GM12878 (cell line): ENCODE results near the gene NANOS2. TPM values are rescaled to one million over a fixed set of nuclear protein-coding genes. Genes with fewer than 3 reads are reported as not detected.

Experiments
- ATAC-seq: fragments of 200-7000 bp; cut with Tn5 transposase; 3 replicates; pipeline ENCODE4 v1.9.1; 2020; ENCODE audit warnings: mild to moderate bottlenecking, moderate library complexity
- BruUV-seq: library from RNA; stranded (reverse); fragments of 400-500 nt; replicated peaks from 2 replicates; lab custom pipeline; 2021; lab: Mats Ljungman, UMichigan
- CTCF ChIA-PET: fragments of 300-600 bp; sonication (Branson Sonifier 250); formaldehyde crosslinking; extraction: SDS; loops from one replicate; lab custom pipeline; 2021; ENCODE audit warnings: inconsistent platforms; lab: Yijun Ruan, JAX
- POLR2A ChIA-PET: fragments of 350-600 bp; formaldehyde crosslinking; extraction: SDS; loops from one replicate; lab custom pipeline; 2021; ENCODE audit warnings: inconsistent platforms; lab: Charles Lee
- RAD21 ChIA-PET: fragments of 300-600 bp; sonication (Branson Sonifier 250); formaldehyde crosslinking; loops from one replicate; lab custom pipeline; 2023; ENCODE audit warnings: antibody characterized with exemption; ENCODE audit not compliant: unreplicated experiment; lab: Charles Lee
- SMC1A ChIA-PET: fragments of 300-600 bp; sonication (Branson Sonifier 250); formaldehyde crosslinking; loops from one replicate; lab custom pipeline; 2023; ENCODE audit not compliant: unreplicated experiment, uncharacterized antibody; lab: Charles Lee
- DNase-seq: peaks from one replicate; pipeline ENCODE4 v3.0.0-alpha.2; 2011; ENCODE audit warnings: low read depth, low spot score
- FAIRE-seq: peaks from 3 replicates; lab custom pipeline; 2011; peaks lifted over from hg19 to GRCh38; lab: Jason Lieb, UNC
- H2AFZ ChIP-seq: 2 replicates; pipeline ENCODE4 v1.6.0; 2011; ENCODE audit warnings: low read depth, low read length, control low read depth; ENCODE audit not compliant: control insufficient read depth
- H3K27ac ChIP-seq: 2 replicates; pipeline ENCODE4 v1.5.1; 2011; ENCODE audit warnings: control low read depth; ENCODE audit not compliant: control insufficient read depth, insufficient read depth
- H3K27me3 ChIP-seq, 2 experiments: replicated peaks in 1 of 2; 2 replicates each; pipeline versions ENCODE4 v1.6.0 to v1.6.1; 2011; ENCODE audit warnings: low read length in 1 of 2; ENCODE audit not compliant: control insufficient read depth in 2 of 2, insufficient read depth in 2 of 2
- H3K36me3 ChIP-seq, 2 experiments: 2 replicates each; pipeline ENCODE4 v1.5.1; 2011; ENCODE audit warnings: low read length in 1 of 2; ENCODE audit not compliant: control insufficient read depth in 2 of 2, insufficient read depth in 2 of 2
- H3K4me1 ChIP-seq: 2 replicates; pipeline ENCODE4 v1.6.1; 2011; ENCODE audit warnings: mild to moderate bottlenecking, low read length, moderate library complexity, mixed read lengths; ENCODE audit not compliant: control insufficient read depth, insufficient read depth
- H3K4me2 ChIP-seq: 2 replicates; pipeline ENCODE4 v1.6.0; 2011; ENCODE audit warnings: control low read depth; ENCODE audit not compliant: control insufficient read depth, insufficient read depth
- H3K4me3 ChIP-seq: fragments of 200-600 bp; sonication (generic); 2 replicates; pipeline ENCODE4 v1.5.1; 2016
- H3K79me2 ChIP-seq: 2 replicates; pipeline ENCODE4 v1.6.0; 2011; ENCODE audit warnings: low read length; ENCODE audit not compliant: control insufficient read depth, insufficient read depth
- H3K9ac ChIP-seq: 2 replicates; pipeline ENCODE4 v1.8.0; 2011; ENCODE audit warnings: low read length, control low read depth, mixed read lengths; ENCODE audit not compliant: control insufficient read depth, insufficient read depth
- H3K9me3 ChIP-seq: replicated peaks from 3 replicates; pipeline ENCODE4 v1.5.1; 2011; ENCODE audit warnings: mild to moderate bottlenecking, low read length; ENCODE audit not compliant: control insufficient read depth, insufficient read depth
- H4K20me1 ChIP-seq: 2 replicates; pipeline ENCODE4 v1.6.0; 2011; ENCODE audit not compliant: control insufficient read depth, insufficient read depth
- BCL11A ChIP-seq: IDR thresholded peaks from 2 replicates; pipeline ENCODE4 v1.6.1; 2011; ENCODE audit warnings: low read depth, low read length
- CBX5 ChIP-seq: sonication (generic); IDR thresholded peaks from 2 replicates; pipeline ENCODE4 v1.6.1; 2016; ENCODE audit warnings: low read depth, moderate library complexity, mild to moderate bottlenecking, inconsistent platforms
- EGR1 ChIP-seq, 2 experiments: IDR thresholded peaks; 1 replicate in 1 of 2; 2 replicates in 1 of 2; pipeline ENCODE4 v1.6.1; 2011 to 2012; ENCODE audit warnings: low read depth in 2 of 2, low read length in 2 of 2, borderline replicate concordance in 1 of 2, mild to moderate bottlenecking in 1 of 2, moderate library complexity in 1 of 2
- GABPA ChIP-seq: IDR thresholded peaks from 2 replicates; pipeline ENCODE4 v1.6.1; 2014; ENCODE audit warnings: antibody characterized with exemption, low read depth, mild to moderate bottlenecking, inconsistent platforms
- HCFC1 ChIP-seq: fragments of 150-350 bp; IDR thresholded peaks from 2 replicates; pipeline ENCODE4 v1.6.1; 2014; ENCODE audit warnings: low read length
- IRF3 ChIP-seq: fragments of 450-650 bp; IDR thresholded peaks from 2 replicates; pipeline ENCODE4 v1.6.1; 2014; ENCODE audit warnings: mild to moderate bottlenecking
- RAD21 ChIP-seq: IDR thresholded peaks from 2 replicates; pipeline ENCODE4 v1.6.1; 2011; ENCODE audit warnings: mild to moderate bottlenecking, low read depth, low read length, moderate library complexity; ENCODE audit not compliant: insufficient read depth
- RELB ChIP-seq: fragments of 450-650 bp; IDR thresholded peaks from 2 replicates; pipeline ENCODE4 v1.6.1; 2017; ENCODE audit warnings: low read depth, mild to moderate bottlenecking, moderate library complexity
- STAT3 ChIP-seq: IDR thresholded peaks from 2 replicates; pipeline ENCODE4 v1.6.1; 2011; ENCODE audit warnings: low read depth, low read length, improper control_type of control experiment
- ZBTB33 ChIP-seq: fragments of 450-650 bp; IDR thresholded peaks from 2 replicates; pipeline ENCODE4 v1.6.1; 2017; ENCODE audit warnings: mild to moderate bottlenecking
- WGBS: methylation state at CpG from one replicate; pipeline ENCODE4 v1.1.6; 2016; ENCODE audit warnings: low lambda C conversion rate; ENCODE audit not compliant: insufficient replicate concordance, insufficient coverage; ENCODE audit errors: missing lambda C conversion rate; 5-methylcytosine and 5-hydroxymethylcytosine counted together
- in situ Hi-C: fragments of 300-500 bp; cut with MboI; formaldehyde crosslinking; loops from 9 replicates; pipeline ENCODE4 v1.14.3; 2018; ENCODE audit warnings: mixed read lengths
- intact Hi-C: fragments of 100-400 bp; cut with micrococcal nuclease; formaldehyde crosslinking; loops from one replicate; pipeline ENCODE4 v1.14.2; 2022; ENCODE audit not compliant: unreplicated experiment
- polyA plus RNA-seq, 11 experiments: library from polyadenylated mRNA; depleted of rRNA in 4 of 11; unstranded in 6 of 11; stranded (reverse) in 5 of 11; fragments of >200 nt; fragmentation: Nextera tagmentation in 4 of 11; fragmentation: Illumina TruSeq in 1 of 11; extraction: Ambion mirVana in 4 of 11; extraction: Trizol in 1 of 11; gene quantifications; 1 replicate in 1 of 11; 2 replicates in 10 of 11; pipeline versions ENCODE4 v1.2.1 to v1.2.3, GENCODE V29; 2011 to 2016; ENCODE audit warnings: inconsistent platforms in 2 of 11, missing spikeins in 2 of 11, low read depth in 1 of 11
- total RNA-seq, 4 experiments: library from RNA; depleted of rRNA in 3 of 4; stranded (reverse); fragments of >200 nt in 3 of 4; fragmentation: Illumina TruSeq in 1 of 4; extraction: Trizol in 1 of 4; gene quantifications; 2 replicates each; pipeline versions ENCODE4 v1.2.1 to v1.2.3, GENCODE V29; 2013 to 2021

The NANOS2 gene
- total and polyA plus RNA-seq, 10 of the 15 experiments (the other 5 are each of a cell fraction or from before 2014, with no cell fraction given): not detected

- no peak for FAIRE-seq
- H3K9ac ChIP-seq: no peak overlapping the region
- H3K27ac ChIP-seq: no peak overlapping the region
- H3K36me3 ChIP-seq: no peaks in the 10 kb centered on the region
- TF ChIP-seq EGR1 (IDR thresholded peaks at IDR 0.05; ENCODE audit: borderline replicate concordance in 1 of 2, low read depth in 2 of 2, low read length in 2 of 2) (no peak), BCL11A (no peak)
- TF ChIP-seq, all 136 proteins: peak for 0
- H3K27me3 ChIP-seq: no peaks in the 10 kb centered on the region; a peak in 1 of 4 replicates
- ATAC-seq (no peak), DNase-seq (no peak)
- no TSS peak for BruUV-seq
- no peaks in the 10 kb centered on the region for H3K79me2 ChIP-seq
- WGBS: 65% methylated on average over 25 of the region's 34 CpGs
- RAD21 ChIA-PET: interaction anchor here (0.8 kb wide), 1 partner anchor 9 kb away, joined by 3 read pairs; the partner anchor contains the start of gene SYMPK
- POLR2A ChIA-PET: interaction anchor here (0.9 to 1.2 kb wide), 2 partner anchors 9 to 10 kb away, joined by 3 read pairs; no protein-coding TSS in a partner anchor
- SMC1A ChIA-PET: interaction anchor here (1.2 to 10.0 kb wide), 2 partner anchors 8 to 9 kb away, joined by 3 to 98 read pairs; partner anchors contain the start of gene FOXA3
- no peaks in the 10 kb centered on the region for H4K20me1 ChIP-seq
- H3K4me1 ChIP-seq: peaks cover 8% of the 10 kb centered on the region
- no peak overlapping the region for H3K4me2 ChIP-seq
- H3K4me3 ChIP-seq: no peak overlapping the region
- CTCF ChIA-PET: no interaction called here
- no peak overlapping the region for H2AFZ ChIP-seq
- intact Hi-C loops (no loop called here), in situ Hi-C loops (no loop called here)
- H3K9me3 ChIP-seq: no peaks in the 10 kb centered on the region
Observed at GRCh38 chr19:45872095-45872919, 42.3 kb downstream of the NANOS2 start.

GRCh38 chr19:45870798-45871197 lies 43.8 kb downstream of the NANOS2 start:
- H2AFZ ChIP-seq: no peak overlapping the region
- no peaks in the 10 kb centered on the region for H4K20me1 ChIP-seq
- no peak overlapping the region for H3K4me2 ChIP-seq
- no peak overlapping the region for H3K27ac ChIP-seq
- ChIA-PET SMC1A (interaction anchor here (10.0 kb wide), 1 partner anchor 10 kb away, joined by 98 read pairs; no protein-coding TSS in a partner anchor), POLR2A (no interaction called here), RAD21 (no interaction called here), CTCF (interaction anchor here (1.3 to 2.6 kb wide), 2 partner anchors 11 to 394 kb away, joined by 3 to 13 read pairs; no protein-coding TSS in a partner anchor)
- H3K36me3 ChIP-seq: no peaks in the 10 kb centered on the region
- no peak for DNase-seq
- no peak overlapping the region for H3K9ac ChIP-seq
- no peak for ATAC-seq
- H3K9me3 ChIP-seq: no peaks in the 10 kb centered on the region
- 43% methylated on average over 5 of the region's 5 CpGs for WGBS
- H3K4me3 ChIP-seq: no peak overlapping the region
- intact Hi-C loops (no loop called here), in situ Hi-C loops (no loop called here)
- H3K4me1 ChIP-seq: no peaks in the 10 kb centered on the region; the same call in 1 of the 2 replicates
- FAIRE-seq: no peak
- BruUV-seq: no TSS peak
- H3K27me3 ChIP-seq: no peaks in the 10 kb centered on the region; a peak in 1 of 4 replicates
- no peaks in the 10 kb centered on the region for H3K79me2 ChIP-seq
- no peak for TF ChIP-seq ZBTB33
- TF ChIP-seq STAT3: no peak
- no peak for TF ChIP-seq RAD21
- no peak for TF ChIP-seq CBX5
- TF ChIP-seq IRF3: no peak
- no peak for TF ChIP-seq RELB
- TF ChIP-seq HCFC1: no peak
- TF ChIP-seq GABPA: no peak
